ENCODE measurements around the gene A1BG. TPM values are rescaled to one million over a fixed set of nuclear protein-coding genes. Genes with fewer than 3 reads are reported as not detected.

A1BG gene
- total and polyA plus RNA-seq, 2 of the 13 experiments (the other 11 are each of a cell fraction or from before 2014, with no cell fraction given): 14.7 to 41.4 TPM

- TF ChIP-seq MLXIP (CRISPR knock-in tag; IDR thresholded peaks at IDR 0.05; ENCODE audit: borderline replicate concordance) (no peak), ZNF142 (CRISPR knock-in tag; IDR thresholded peaks at IDR 0.05) (no peak), ZKSCAN8 (CRISPR knock-in tag; IDR thresholded peaks at IDR 0.05; ENCODE audit: borderline replicate concordance) (no peak), ZNF136 (CRISPR knock-in tag; IDR thresholded peaks at IDR 0.05; ENCODE audit: low read depth) (no peak), FOSL2 (CRISPR knock-in tag; IDR thresholded peaks at IDR 0.05) (no peak), MIXL1 (CRISPR knock-in tag; IDR thresholded peaks at IDR 0.05) (no peak), ZNF879 (CRISPR knock-in tag; IDR thresholded peaks at IDR 0.05) (no peak), PPARG (CRISPR knock-in tag; conservative IDR thresholded peaks at IDR 0.05) (peak; percentile 69), PHF21A (CRISPR knock-in tag; IDR thresholded peaks at IDR 0.05) (0 out of 2 replicates have a peak, but pooled peaks have one; percentile 5), ZNF619 (CRISPR knock-in tag; IDR thresholded peaks at IDR 0.05) (no peak), MATR3 (CRISPR knock-in tag; IDR thresholded peaks at IDR 0.05) (no peak), RFX1 (IDR thresholded peaks at IDR 0.05) (no peak), PRPF4 (IDR thresholded peaks at IDR 0.05; ENCODE audit: low read depth, low read length, poor library complexity, severe bottlenecking) (no peak), KDM5B (CRISPR knock-in tag; IDR thresholded peaks at IDR 0.05; ENCODE audit: borderline replicate concordance) (no peak), NFRKB (IDR thresholded peaks at IDR 0.05) (no peak)
- TF ChIP-seq, protein P1, sequence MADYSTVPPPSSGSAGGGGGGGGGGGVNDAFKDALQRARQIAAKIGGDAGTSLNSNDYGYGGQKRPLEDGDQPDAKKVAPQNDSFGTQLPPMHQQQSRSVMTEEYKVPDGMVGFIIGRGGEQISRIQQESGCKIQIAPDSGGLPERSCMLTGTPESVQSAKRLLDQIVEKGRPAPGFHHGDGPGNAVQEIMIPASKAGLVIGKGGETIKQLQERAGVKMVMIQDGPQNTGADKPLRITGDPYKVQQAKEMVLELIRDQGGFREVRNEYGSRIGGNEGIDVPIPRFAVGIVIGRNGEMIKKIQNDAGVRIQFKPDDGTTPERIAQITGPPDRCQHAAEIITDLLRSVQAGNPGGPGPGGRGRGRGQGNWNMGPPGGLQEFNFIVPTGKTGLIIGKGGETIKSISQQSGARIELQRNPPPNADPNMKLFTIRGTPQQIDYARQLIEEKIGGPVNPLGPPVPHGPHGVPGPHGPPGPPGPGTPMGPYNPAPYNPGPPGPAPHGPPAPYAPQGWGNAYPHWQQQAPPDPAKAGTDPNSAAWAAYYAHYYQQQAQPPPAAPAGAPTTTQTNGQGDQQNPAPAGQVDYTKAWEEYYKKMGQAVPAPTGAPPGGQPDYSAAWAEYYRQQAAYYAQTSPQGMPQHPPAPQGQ (CRISPR knock-in tag; IDR thresholded peaks at IDR 0.05; ENCODE audit: borderline replicate concordance): no peak
- TF ChIP-seq, protein P2, sequence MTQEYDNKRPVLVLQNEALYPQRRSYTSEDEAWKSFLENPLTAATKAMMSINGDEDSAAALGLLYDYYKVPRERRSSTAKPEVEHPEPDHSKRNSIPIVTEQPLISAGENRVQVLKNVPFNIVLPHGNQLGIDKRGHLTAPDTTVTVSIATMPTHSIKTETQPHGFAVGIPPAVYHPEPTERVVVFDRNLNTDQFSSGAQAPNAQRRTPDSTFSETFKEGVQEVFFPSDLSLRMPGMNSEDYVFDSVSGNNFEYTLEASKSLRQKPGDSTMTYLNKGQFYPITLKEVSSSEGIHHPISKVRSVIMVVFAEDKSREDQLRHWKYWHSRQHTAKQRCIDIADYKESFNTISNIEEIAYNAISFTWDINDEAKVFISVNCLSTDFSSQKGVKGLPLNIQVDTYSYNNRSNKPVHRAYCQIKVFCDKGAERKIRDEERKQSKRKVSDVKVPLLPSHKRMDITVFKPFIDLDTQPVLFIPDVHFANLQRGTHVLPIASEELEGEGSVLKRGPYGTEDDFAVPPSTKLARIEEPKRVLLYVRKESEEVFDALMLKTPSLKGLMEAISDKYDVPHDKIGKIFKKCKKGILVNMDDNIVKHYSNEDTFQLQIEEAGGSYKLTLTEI (CRISPR knock-in tag; conservative IDR thresholded peaks at IDR 0.05): no peak
Observed at GRCh38 chr19:58352760-58353671, at the start of gene A1BG (continued).
